ENCODE measurements around the gene ZNF326. TPM values are rescaled to one million over a fixed set of nuclear protein-coding genes. Genes with fewer than 3 reads are reported as not detected.
A peak's percentile ranks its signal among the peaks of the same experiment; 100 is the strongest.

Gene ZNF326
- total RNA-seq, 1 experiment from 2014 or later = 39.0 TPM

GRCh38 chr1:89959719-89960118 lies 35.2 kb upstream of the ZNF326 start:
- no peak overlapping the region for H4K5ac ChIP-seq (ENCODE audit: insufficient read length, low read depth, low read length)
- no peak overlapping the region for H4K91ac ChIP-seq (ENCODE audit: insufficient read length, low read depth, low read length)
- Mint-ChIP-seq H3K36me3 (ENCODE audit: insufficient read depth in 1 of 3, low read depth in 3 of 3) (peaks cover 2 to 9% (median 5%) of the 10 kb centered on the region in 3 experiments; a peak in 4 of 7 replicates), H3K27me3 (ENCODE audit: low read depth) (no peaks in the 10 kb centered on the region), H3K9me3 (peaks cover 8 to 9% of the 10 kb centered on the region in 2 experiments; a peak in 3 of 5 replicates), H3K4me3 (no peak overlapping the region), H3K27ac (peak overlapping the region in 1 of 3 experiments; percentile 25; a peak in 2 of 7 replicates), H3K4me1 (peaks cover 23% of the 10 kb centered on the region in 2 experiments)
- H2AK5ac ChIP-seq (ENCODE audit: insufficient read length, low read length) = no peak overlapping the region
- H4K8ac ChIP-seq (replicated peaks; ENCODE audit: insufficient read length, low read depth, low read length) = no peak overlapping the region
- no peaks in the 10 kb centered on the region for H3K9me3 ChIP-seq (ENCODE audit: control insufficient read depth, low read depth, low read length)
- H2BK20ac ChIP-seq (ENCODE audit: low read depth, low read length, poor library complexity, severe bottlenecking) = no peak overlapping the region
- no peak overlapping the region; the same call in 1 of the 2 replicates for H3K4ac ChIP-seq (ENCODE audit: low read depth, low read length)
- no peaks in the 10 kb centered on the region for H3K79me2 ChIP-seq (ENCODE audit: insufficient read depth, low read length)
- H2AFZ ChIP-seq (ENCODE audit: low read length) = no peak overlapping the region
- peaks cover 6% of the 10 kb centered on the region; the same call in 1 of the 2 replicates for H3K4me1 ChIP-seq (ENCODE audit: insufficient read depth, low read length)
- no peaks in the 10 kb centered on the region for H4K20me1 ChIP-seq (ENCODE audit: control insufficient read depth, insufficient read depth, insufficient read length)
- H3K23ac ChIP-seq (ENCODE audit: insufficient read length, low read depth, low read length) = no peak overlapping the region
- H3K18ac ChIP-seq (ENCODE audit: insufficient read length, low read depth, low read length) = peak overlapping the region; percentile 40
- no peak overlapping the region for H3K56ac ChIP-seq (ENCODE audit: insufficient read length, low read depth, low read length)
- H3K14ac ChIP-seq (ENCODE audit: insufficient read depth, low read length) = no peak overlapping the region
- TF ChIP-seq CTCF (conservative IDR thresholded peaks at IDR 0.05) = no peak
- no peak overlapping the region for H3T11ph ChIP-seq (ENCODE audit: low read length)
- H3K27ac ChIP-seq (ENCODE audit: insufficient read length, low read depth, low read length) = no peak overlapping the region
- no peak for DNase-seq
- no peak overlapping the region for H2BK12ac ChIP-seq (ENCODE audit: insufficient read length, low read depth, low read length)
- WGBS (ENCODE audit: extremely low coverage, insufficient read length, low lambda C conversion rate) = no CpG with 5 or more reads among the region's 2 CpGs
- no peaks in the 10 kb centered on the region for H3K23me2 ChIP-seq (ENCODE audit: insufficient read length, low read depth, low read length, poor library complexity, severe bottlenecking)
- no peak overlapping the region for H2BK5ac ChIP-seq (ENCODE audit: insufficient read length, low read length)
- H2BK120ac ChIP-seq (ENCODE audit: low read depth, low read length, poor library complexity, severe bottlenecking) = no peak overlapping the region
- no peaks in the 10 kb centered on the region for H3K27me3 ChIP-seq (ENCODE audit: insufficient read depth, low read length)
- H2BK15ac ChIP-seq (ENCODE audit: low read depth, low read length) = no peak overlapping the region
- H3K4me2 ChIP-seq (ENCODE audit: insufficient read depth, insufficient read length, low read length) = no peak overlapping the region
- no peaks in the 10 kb centered on the region for H3K79me1 ChIP-seq (ENCODE audit: insufficient read depth, low read depth, low read length, poor library complexity, severe bottlenecking)
- no peak overlapping the region for H3K9ac ChIP-seq (ENCODE audit: extremely low read depth, insufficient read length, low read length)

Measured in H9 (cell line).